ENCODE measurements around the gene CLIP4.
"Not testable (repeated sequence)": the region's sequence is repeated elsewhere in the genome, so short reads cannot be mapped to it uniquely, and the experiment has no call there.

CLIP4 gene

GRCh38 chr2:29114946-29115609 is at the start of gene CLIP4:
TSS of gene CLIP4 (plus strand) at chr2:29115415. CDS start at chr2:29121389, 5,974 bp downstream.
- peak; percentile 40 to 57 for DNase-seq (ENCODE audit: extremely low read depth in 1 of 2, low read depth in 1 of 2)

- no peak for DNase-seq (ENCODE audit: extremely low read depth in 1 of 2, low read depth in 1 of 2)
Measured at GRCh38 chr2:29066271-29066860, 48.8 kb upstream of the CLIP4 start.

- no peak for DNase-seq (ENCODE audit: extremely low read depth in 1 of 2, low read depth in 1 of 2)
Measured at GRCh38 chr2:29066997-29067605, 48.1 kb upstream of the CLIP4 start.

- no peak for DNase-seq (ENCODE audit: extremely low read depth in 1 of 2, low read depth in 1 of 2)
Measured at GRCh38 chr2:29068513-29068912, 46.7 kb upstream of the CLIP4 start.

GRCh38 chr2:29070526-29070925 is 44.7 kb upstream of the CLIP4 start:
- DNase-seq (ENCODE audit: extremely low read depth in 1 of 2, low read depth in 1 of 2) = no peak

- no peak for DNase-seq (ENCODE audit: extremely low read depth in 1 of 2, low read depth in 1 of 2)
Measured at GRCh38 chr2:29071032-29071975, 43.9 kb upstream of the CLIP4 start.

- no peak for DNase-seq (ENCODE audit: extremely low read depth in 1 of 2, low read depth in 1 of 2)
Measured at GRCh38 chr2:29072251-29072650, 43.0 kb upstream of the CLIP4 start.

GRCh38 chr2:29072971-29073725 is 42.1 kb upstream of the CLIP4 start:
- DNase-seq (ENCODE audit: extremely low read depth in 1 of 2, low read depth in 1 of 2) = no peak

GRCh38 chr2:29073933-29074332 is 41.3 kb upstream of the CLIP4 start:
- DNase-seq (ENCODE audit: extremely low read depth in 1 of 2, low read depth in 1 of 2) = no peak

GRCh38 chr2:29074411-29074810 is 40.8 kb upstream of the CLIP4 start, which contains the start of gene PCARE:
TSS of gene PCARE (minus strand) at chr2:29074523. CDS start at chr2:29074261, 262 bp downstream.
- no peak for DNase-seq (ENCODE audit: extremely low read depth in 1 of 2, low read depth in 1 of 2)

GRCh38 chr2:29075894-29076705 is 39.1 kb upstream of the CLIP4 start:
- DNase-seq (ENCODE audit: extremely low read depth in 1 of 2, low read depth in 1 of 2) = no peak

GRCh38 chr2:29079887-29080286 is 35.3 kb upstream of the CLIP4 start:
- DNase-seq (ENCODE audit: extremely low read depth in 1 of 2, low read depth in 1 of 2) = no peak

GRCh38 chr2:29080886-29081743 is 34.1 kb upstream of the CLIP4 start:
- no peak for DNase-seq (ENCODE audit: extremely low read depth in 1 of 2, low read depth in 1 of 2)

- no peak for DNase-seq (ENCODE audit: extremely low read depth in 1 of 2, low read depth in 1 of 2)
Measured at GRCh38 chr2:29082804-29083495, 32.3 kb upstream of the CLIP4 start.

GRCh38 chr2:29084554-29084953 is 30.7 kb upstream of the CLIP4 start:
- DNase-seq (ENCODE audit: extremely low read depth in 1 of 2, low read depth in 1 of 2) = no peak

- DNase-seq (ENCODE audit: extremely low read depth in 1 of 2, low read depth in 1 of 2) = not testable (repeated sequence)
Measured at GRCh38 chr2:29090311-29090710, 24.9 kb upstream of the CLIP4 start.

GRCh38 chr2:29096969-29097368 is 18.2 kb upstream of the CLIP4 start:
- no peak for DNase-seq (ENCODE audit: extremely low read depth in 1 of 2, low read depth in 1 of 2)

- DNase-seq (ENCODE audit: extremely low read depth in 1 of 2, low read depth in 1 of 2) = no peak
Measured at GRCh38 chr2:29097569-29097968, 17.6 kb upstream of the CLIP4 start.

All from stimulated activated CD8-positive, alpha-beta memory T cell treated with anti-CD3 and anti-CD28 coated beads, Interleukin-7, amount 100 ng/mL, for 48 hours (primary cell).